C4-2B (cell line): ENCODE results near the gene ACTL8.

Experiments used
- ZFX ChIP-seq: fragments of 450-650 bp; IDR thresholded peaks from 2 replicates; pipeline ENCODE4 v1.6.1; 2017
- TF ChIP-seq, protein P1 (sequence below): fragments of 450-650 bp; conservative IDR thresholded peaks from 2 replicates; pipeline ENCODE4 v1.5.1; 2017; ENCODE audit warnings: mild to moderate bottlenecking

DNA sequence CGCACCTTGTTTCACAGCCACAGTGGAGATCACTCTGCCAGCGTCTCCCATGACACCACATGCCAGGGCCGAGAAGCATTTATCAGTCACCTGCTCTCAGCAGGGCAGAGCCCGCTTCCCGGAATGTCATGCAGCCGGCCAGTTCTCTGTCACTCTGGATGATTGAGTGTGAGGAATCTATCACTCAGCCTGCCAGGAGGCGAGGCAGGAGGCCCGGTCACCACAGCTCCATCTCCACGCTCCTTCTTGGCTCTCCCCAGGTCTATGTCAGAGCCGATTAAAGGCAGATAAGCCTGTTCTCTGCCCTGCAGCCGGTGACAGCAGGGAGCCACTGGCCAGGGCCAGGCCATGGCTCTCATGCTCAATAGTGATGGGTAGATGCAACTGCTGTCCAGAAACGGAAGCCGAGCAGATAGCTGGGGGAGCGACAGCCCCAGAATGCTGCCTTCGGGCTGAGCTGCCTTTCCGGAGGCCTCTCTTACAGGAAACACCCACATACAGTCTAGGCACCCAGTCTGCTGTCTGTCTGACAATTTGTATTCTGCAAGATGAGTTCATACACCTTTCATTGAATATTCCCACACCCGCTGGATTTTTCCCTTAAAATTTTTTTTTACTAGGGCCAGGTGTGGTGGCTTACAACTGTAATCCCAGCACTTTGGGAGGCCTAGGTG, 64.1 kb downstream of the ACTL8 start:
- TF ChIP-seq, protein P1, sequence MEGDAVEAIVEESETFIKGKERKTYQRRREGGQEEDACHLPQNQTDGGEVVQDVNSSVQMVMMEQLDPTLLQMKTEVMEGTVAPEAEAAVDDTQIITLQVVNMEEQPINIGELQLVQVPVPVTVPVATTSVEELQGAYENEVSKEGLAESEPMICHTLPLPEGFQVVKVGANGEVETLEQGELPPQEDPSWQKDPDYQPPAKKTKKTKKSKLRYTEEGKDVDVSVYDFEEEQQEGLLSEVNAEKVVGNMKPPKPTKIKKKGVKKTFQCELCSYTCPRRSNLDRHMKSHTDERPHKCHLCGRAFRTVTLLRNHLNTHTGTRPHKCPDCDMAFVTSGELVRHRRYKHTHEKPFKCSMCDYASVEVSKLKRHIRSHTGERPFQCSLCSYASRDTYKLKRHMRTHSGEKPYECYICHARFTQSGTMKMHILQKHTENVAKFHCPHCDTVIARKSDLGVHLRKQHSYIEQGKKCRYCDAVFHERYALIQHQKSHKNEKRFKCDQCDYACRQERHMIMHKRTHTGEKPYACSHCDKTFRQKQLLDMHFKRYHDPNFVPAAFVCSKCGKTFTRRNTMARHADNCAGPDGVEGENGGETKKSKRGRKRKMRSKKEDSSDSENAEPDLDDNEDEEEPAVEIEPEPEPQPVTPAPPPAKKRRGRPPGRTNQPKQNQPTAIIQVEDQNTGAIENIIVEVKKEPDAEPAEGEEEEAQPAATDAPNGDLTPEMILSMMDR = no peak
- no peak for TF ChIP-seq ZFX
